Osteocyte (in vitro differentiated cells): ENCODE results near the gene ANKRD34A. TPM values are rescaled to one million over a fixed set of nuclear protein-coding genes. Genes with fewer than 3 reads are reported as not detected.

Experiments used
- DNase-seq: peaks from one replicate; pipeline ENCODE4 v3.0.0; 2021; ENCODE audit warnings: mixed read lengths; ENCODE audit not compliant: unreplicated experiment; ENCODE audit errors: extremely low spot score
- H3K27ac Mint-ChIP-seq: one replicate; pipeline ENCODE4 v1.8.0; 2021; ENCODE audit warnings: mild to moderate bottlenecking, mixed read lengths; ENCODE audit not compliant: unreplicated experiment
- H3K27me3 Mint-ChIP-seq: one replicate; pipeline ENCODE4 v1.8.0; 2021; ENCODE audit warnings: mixed read lengths; ENCODE audit not compliant: unreplicated experiment
- H3K36me3 Mint-ChIP-seq: one replicate; pipeline ENCODE4 v1.8.0; 2021; ENCODE audit warnings: mixed read lengths; ENCODE audit not compliant: unreplicated experiment
- H3K4me1 Mint-ChIP-seq: one replicate; pipeline ENCODE4 v1.8.0; 2021; ENCODE audit warnings: mixed read lengths; ENCODE audit not compliant: unreplicated experiment
- H3K4me3 Mint-ChIP-seq: one replicate; pipeline ENCODE4 v1.8.0; 2021; ENCODE audit warnings: mild to moderate bottlenecking, moderate library complexity, mixed read lengths; ENCODE audit not compliant: unreplicated experiment
- H3K9me3 Mint-ChIP-seq: one replicate; pipeline ENCODE4 v1.8.0; 2021; ENCODE audit warnings: mixed read lengths; ENCODE audit not compliant: unreplicated experiment
- total RNA-seq: library from RNA; stranded (reverse); gene quantifications from 2 replicates; pipeline ENCODE4 v1.2.1, GENCODE V29; 2021
- TF ChIP-seq, protein P1 (sequence below): fragments of 200-600 bp; sonication (generic); IDR thresholded peaks from 2 replicates; pipeline ENCODE4 v1.5.0; 2021; ENCODE audit warnings: antibody characterized with exemption, mild to moderate bottlenecking, moderate library complexity

Gene ANKRD34A
- total RNA-seq, 1 donor from 2014 or later: 1.1 TPM

- no peaks in the 10 kb centered on the region for H3K36me3 Mint-ChIP-seq
- DNase-seq: no peak
- no peaks in the 10 kb centered on the region for H3K9me3 Mint-ChIP-seq
- no peak overlapping the region for H3K4me3 Mint-ChIP-seq
- H3K27me3 Mint-ChIP-seq: no peaks in the 10 kb centered on the region
- H3K27ac Mint-ChIP-seq: no peak overlapping the region
- H3K4me1 Mint-ChIP-seq: peaks cover 6% of the 10 kb centered on the region
- TF ChIP-seq, protein P1, sequence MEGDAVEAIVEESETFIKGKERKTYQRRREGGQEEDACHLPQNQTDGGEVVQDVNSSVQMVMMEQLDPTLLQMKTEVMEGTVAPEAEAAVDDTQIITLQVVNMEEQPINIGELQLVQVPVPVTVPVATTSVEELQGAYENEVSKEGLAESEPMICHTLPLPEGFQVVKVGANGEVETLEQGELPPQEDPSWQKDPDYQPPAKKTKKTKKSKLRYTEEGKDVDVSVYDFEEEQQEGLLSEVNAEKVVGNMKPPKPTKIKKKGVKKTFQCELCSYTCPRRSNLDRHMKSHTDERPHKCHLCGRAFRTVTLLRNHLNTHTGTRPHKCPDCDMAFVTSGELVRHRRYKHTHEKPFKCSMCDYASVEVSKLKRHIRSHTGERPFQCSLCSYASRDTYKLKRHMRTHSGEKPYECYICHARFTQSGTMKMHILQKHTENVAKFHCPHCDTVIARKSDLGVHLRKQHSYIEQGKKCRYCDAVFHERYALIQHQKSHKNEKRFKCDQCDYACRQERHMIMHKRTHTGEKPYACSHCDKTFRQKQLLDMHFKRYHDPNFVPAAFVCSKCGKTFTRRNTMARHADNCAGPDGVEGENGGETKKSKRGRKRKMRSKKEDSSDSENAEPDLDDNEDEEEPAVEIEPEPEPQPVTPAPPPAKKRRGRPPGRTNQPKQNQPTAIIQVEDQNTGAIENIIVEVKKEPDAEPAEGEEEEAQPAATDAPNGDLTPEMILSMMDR: no peak
These were observed 43.2 kb upstream of the ANKRD34A start for GRCh38 chr1:146007489-146008133.

DNA sequence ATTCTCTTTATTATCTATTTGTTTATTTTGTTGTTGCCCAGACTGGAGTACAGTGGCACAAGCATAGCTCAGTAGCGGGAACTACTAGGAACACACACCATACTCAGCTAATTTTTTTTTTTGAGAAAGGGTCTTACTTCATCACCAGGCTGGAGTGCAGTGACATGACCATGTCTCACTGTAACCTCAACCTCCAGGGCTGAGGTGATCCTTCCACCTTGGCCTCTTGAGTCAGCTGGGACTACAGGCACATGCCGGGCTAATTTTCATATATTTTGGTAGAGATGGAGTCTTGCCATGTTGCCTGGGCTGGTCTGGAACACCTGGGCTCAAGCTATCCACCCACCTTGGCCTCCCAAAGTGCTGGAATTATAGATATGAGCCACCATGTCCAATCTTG lies 37.3 kb upstream of the ANKRD34A start:
- no peak for DNase-seq
- no peaks in the 10 kb centered on the region for H3K27me3 Mint-ChIP-seq
- no peaks in the 10 kb centered on the region for H3K9me3 Mint-ChIP-seq
- H3K27ac Mint-ChIP-seq: no peak overlapping the region
- TF ChIP-seq, protein P1: no peak
- H3K4me1 Mint-ChIP-seq: peaks cover 18% of the 10 kb centered on the region
- H3K36me3 Mint-ChIP-seq: no peaks in the 10 kb centered on the region
- no peak overlapping the region for H3K4me3 Mint-ChIP-seq

GRCh38 chr1:145999321-146000024 lies 35.1 kb upstream of the ANKRD34A start:
- Mint-ChIP-seq H3K36me3 (peaks cover 12% of the 10 kb centered on the region), H3K4me3 (no peak overlapping the region), H3K9me3 (no peaks in the 10 kb centered on the region), H3K27ac (no peak overlapping the region), H3K27me3 (no peaks in the 10 kb centered on the region), H3K4me1 (peaks cover 26% of the 10 kb centered on the region)
- no peak for DNase-seq
- TF ChIP-seq, protein P1: no peak

DNA sequence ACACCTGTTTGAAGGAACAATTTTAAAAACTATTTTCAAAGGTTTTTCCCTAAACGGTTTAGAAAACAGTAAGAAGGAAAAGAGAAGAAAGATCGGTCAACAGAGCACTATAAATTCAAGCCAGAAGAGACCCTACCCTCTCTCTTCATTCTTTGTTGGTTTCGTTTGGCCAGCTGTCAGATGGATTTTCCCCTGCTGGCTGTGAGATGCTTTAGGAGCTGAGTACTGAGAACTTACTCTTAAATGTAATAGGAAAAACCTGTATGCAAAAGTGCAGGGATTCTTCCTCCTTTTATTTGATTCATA lies 33.3 kb upstream of the ANKRD34A start:
- no peak for DNase-seq
- H3K9me3 Mint-ChIP-seq: no peaks in the 10 kb centered on the region
- TF ChIP-seq, protein P1: no peak
- peaks cover 44% of the 10 kb centered on the region for H3K4me1 Mint-ChIP-seq
- H3K27ac Mint-ChIP-seq: peak overlapping the region; percentile 96
- H3K36me3 Mint-ChIP-seq: peaks cover 30% of the 10 kb centered on the region
- no peaks in the 10 kb centered on the region for H3K27me3 Mint-ChIP-seq
- peak overlapping the region; percentile 94 for H3K4me3 Mint-ChIP-seq

- H3K4me1 Mint-ChIP-seq: peaks cover 48% of the 10 kb centered on the region
- H3K4me3 Mint-ChIP-seq: peak overlapping the region; percentile 94
- TF ChIP-seq, protein P1: no peak
- H3K36me3 Mint-ChIP-seq: peaks cover 35% of the 10 kb centered on the region
- H3K27me3 Mint-ChIP-seq: no peaks in the 10 kb centered on the region
- DNase-seq: no peak
- peak overlapping the region; percentile 96 for H3K27ac Mint-ChIP-seq
- no peaks in the 10 kb centered on the region for H3K9me3 Mint-ChIP-seq
These were observed 32.8 kb upstream of the ANKRD34A start for GRCh38 chr1:145997016-145997717.
